ENCODE data around the gene COBLL1. TPM values are rescaled to one million over a fixed set of nuclear protein-coding genes. Genes with fewer than 3 reads are reported as not detected.

Gene COBLL1
- total RNA-seq, 1 donor = 13.4 TPM

DNA sequence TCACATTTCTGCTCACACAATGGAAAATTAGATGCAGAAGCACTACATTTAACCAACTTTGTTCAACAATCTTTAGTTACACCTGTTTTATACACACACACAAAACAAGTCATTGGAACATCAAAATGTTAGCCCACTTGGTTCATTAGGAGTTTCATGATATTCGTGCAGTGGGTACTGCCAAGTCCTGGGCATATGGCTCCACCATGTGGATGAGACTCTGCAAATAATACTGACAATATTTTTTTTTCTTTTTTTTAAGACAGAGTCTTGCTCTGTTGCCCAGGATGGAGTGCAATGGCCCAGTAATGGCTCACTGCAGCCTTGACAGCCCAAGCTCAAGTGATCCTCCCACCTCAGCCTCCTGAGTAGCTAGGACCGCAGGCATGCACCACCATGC, 185.9 kb downstream of the COBLL1 start:
- DNase-seq (ENCODE audit: low read depth) = no peak
- no peak overlapping the region for H3K4me3 ChIP-seq (ENCODE audit: low read depth, low read length)
- TF ChIP-seq, protein P1, sequence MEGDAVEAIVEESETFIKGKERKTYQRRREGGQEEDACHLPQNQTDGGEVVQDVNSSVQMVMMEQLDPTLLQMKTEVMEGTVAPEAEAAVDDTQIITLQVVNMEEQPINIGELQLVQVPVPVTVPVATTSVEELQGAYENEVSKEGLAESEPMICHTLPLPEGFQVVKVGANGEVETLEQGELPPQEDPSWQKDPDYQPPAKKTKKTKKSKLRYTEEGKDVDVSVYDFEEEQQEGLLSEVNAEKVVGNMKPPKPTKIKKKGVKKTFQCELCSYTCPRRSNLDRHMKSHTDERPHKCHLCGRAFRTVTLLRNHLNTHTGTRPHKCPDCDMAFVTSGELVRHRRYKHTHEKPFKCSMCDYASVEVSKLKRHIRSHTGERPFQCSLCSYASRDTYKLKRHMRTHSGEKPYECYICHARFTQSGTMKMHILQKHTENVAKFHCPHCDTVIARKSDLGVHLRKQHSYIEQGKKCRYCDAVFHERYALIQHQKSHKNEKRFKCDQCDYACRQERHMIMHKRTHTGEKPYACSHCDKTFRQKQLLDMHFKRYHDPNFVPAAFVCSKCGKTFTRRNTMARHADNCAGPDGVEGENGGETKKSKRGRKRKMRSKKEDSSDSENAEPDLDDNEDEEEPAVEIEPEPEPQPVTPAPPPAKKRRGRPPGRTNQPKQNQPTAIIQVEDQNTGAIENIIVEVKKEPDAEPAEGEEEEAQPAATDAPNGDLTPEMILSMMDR (IDR thresholded peaks at IDR 0.05; ENCODE audit: insufficient read depth, low read depth, low read length) = no peak

DNA sequence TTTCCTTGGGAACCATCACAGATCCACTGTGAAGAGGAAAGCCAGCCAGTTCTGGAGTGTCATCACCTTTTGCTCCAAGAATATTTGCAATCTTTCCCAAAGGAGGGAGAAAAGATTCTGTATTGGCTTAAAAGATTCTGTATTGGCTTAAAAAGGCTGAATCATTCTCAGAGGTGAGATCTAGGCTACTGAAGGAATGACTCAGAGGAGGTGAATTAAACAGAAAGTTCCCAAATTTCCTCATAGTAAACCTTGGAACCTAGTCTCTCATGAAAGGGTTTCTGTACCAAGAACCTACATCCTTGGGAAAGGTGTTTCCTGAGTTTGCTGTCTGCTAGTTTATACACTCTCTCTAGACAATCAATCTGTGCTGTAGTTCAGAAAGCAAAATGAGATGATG, 186.3 kb downstream of the COBLL1 start:
- TF ChIP-seq, protein P1 (IDR thresholded peaks at IDR 0.05; ENCODE audit: insufficient read depth, low read depth, low read length) = no peak
- no peak for DNase-seq (ENCODE audit: low read depth)

DNA sequence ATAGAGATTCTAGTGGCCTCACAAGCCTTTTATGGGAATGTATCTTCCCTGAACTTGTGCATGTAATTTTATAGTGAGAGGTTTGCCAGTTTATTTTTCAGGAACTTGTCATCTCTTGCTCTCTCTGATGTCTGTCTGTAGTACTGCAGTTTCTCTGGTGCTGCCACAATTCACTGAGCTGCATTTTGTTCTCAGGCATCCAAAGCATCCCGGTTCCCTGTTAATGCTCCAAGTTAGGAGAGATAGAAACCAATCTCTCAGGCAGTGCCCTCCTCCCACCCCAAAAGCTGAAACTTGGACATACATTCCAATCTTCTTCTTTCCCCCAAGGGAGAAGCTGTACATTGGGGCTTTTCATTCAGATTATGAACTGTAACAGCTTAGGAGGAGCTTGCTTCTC, 190.3 kb downstream of the COBLL1 start:
- no peak for DNase-seq (ENCODE audit: low read depth)
- TF ChIP-seq, protein P1 (IDR thresholded peaks at IDR 0.05; ENCODE audit: insufficient read depth, low read depth, low read length) = no peak
- no peak overlapping the region for H3K4me3 ChIP-seq (ENCODE audit: low read depth, low read length)

More for the DNA sequence above, 186.3 kb downstream of the COBLL1 start:
- no peak overlapping the region for H3K4me3 ChIP-seq (ENCODE audit: low read depth, low read length)

DNA sequence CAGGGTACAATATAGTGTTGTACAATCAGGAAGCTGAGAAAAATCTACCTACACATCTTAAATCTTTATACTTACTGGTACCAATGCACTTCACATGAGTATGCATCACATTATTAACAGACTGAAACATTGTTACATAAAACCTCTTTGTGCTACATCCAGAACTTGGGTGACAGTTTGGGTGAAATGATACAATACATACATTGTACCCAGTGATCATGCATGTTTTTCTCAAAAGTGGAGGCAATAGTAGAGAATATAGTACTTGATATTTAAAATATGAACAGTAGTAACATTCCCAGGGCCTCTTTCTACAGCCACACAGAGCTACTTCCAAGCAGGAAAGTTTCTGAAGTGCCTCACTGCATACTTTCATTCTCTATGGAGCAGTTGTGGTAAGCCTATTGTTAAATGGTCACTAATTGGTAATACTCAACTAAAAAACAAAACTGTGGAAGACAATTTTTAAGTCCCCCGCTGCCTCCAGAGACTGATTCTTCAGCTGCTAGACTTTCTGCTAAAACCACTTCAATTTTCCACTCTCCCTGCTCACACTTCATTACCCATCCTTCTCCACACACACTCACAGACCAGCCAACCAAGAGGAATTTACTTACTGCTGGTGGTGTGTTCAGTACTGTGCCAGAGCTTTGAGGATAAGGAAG, 197.5 kb downstream of the COBLL1 start:
- TF ChIP-seq, protein P1 (IDR thresholded peaks at IDR 0.05; ENCODE audit: insufficient read depth, low read depth, low read length) = no peak
- H3K4me3 ChIP-seq (ENCODE audit: low read depth, low read length) = no peak overlapping the region
- DNase-seq (ENCODE audit: low read depth) = no peak

DNA sequence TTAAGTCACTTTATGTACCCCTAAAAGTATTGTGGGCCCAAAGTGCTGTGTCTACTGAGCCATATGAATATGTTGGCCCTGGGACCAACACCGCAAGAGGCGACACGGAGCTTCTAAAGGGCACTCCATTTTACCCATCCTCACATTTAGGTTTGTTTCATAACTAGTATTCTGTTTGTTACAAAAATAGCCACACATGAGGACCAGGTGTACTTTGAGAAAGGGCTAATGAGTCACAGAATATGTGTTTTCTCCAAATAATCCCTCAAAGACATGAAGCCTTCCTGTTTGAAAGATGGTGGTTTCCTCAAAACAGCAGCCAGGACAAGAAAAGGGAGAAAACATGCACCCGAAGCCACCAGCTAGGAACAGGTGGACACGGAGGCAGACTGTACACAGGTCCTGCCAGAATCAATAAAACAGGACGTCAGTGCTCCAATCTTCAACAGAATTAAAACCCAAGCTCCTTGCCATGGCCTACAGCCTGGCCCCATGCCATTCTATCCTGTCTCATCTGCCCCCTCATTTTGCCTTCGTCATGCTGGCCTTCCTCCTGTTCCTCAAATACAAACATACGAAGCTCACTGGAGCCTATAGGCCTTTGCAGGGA, 198.6 kb downstream of the COBLL1 start:
- no peak overlapping the region for H3K4me3 ChIP-seq (ENCODE audit: low read depth, low read length)
- TF ChIP-seq, protein P1 (IDR thresholded peaks at IDR 0.05; ENCODE audit: insufficient read depth, low read depth, low read length) = no peak
- DNase-seq (ENCODE audit: low read depth) = no peak

DNA sequence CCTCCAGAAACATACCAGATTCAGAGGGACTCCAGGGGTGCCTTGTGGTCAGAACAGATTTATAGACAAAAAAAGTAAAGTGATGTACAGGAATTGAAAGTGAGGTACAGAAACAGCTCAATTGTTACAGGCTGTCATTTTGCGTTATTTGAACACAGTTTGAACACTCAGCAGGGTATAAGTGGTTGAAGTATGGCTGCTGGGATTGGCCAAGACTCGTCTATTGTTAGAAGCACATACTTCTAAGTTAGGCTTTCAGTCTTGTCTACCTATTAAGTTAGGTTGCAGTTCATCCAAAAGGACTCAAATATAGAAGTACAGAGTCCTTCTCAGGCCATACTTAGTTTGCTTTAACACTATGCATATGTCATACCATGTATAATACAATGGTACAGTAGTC, 199.4 kb downstream of the COBLL1 start:
- no peak overlapping the region for H3K4me3 ChIP-seq (ENCODE audit: low read depth, low read length)
- DNase-seq (ENCODE audit: low read depth) = no peak
- TF ChIP-seq, protein P1 (IDR thresholded peaks at IDR 0.05; ENCODE audit: insufficient read depth, low read depth, low read length) = no peak

Small RNAs within 50 kb of the gene (small RNA-seq; reads per million reads assigned to genes)
- gene RNA5SP110 (not detected), gene SNORA70F (not detected)

Other genes with a start within 250 kb of the COBLL1 start
- not detected in 2 replicates for gene GRB14, start 220.3 kb downstream of the COBLL1 start, total RNA-seq
- gene SLC38A11, start 113.7 kb upstream of the COBLL1 start, total RNA-seq = under 0.01 TPM in 1 of 2 replicates, not detected in the other

Data from fibroblast of villous mesenchyme (primary cell).